Peyer's patch (tissue), 4 donors: ENCODE data around the gene MSL2.

Experiments used
- CTCF ChIP-seq, 6 experiments: fragments of 450-650 bp in 4 of 6; fragments of 200-600 bp in 2 of 6; sonication (generic) in 1 of 6; IDR thresholded peaks; one replicate each; pipeline ENCODE4 v1.5.1; 2017 to 2019; ENCODE audit warnings: antibody characterized with exemption in 6 of 6, mild to moderate bottlenecking in 3 of 6, moderate library complexity in 1 of 6
- POLR2A ChIP-seq, 2 donors: fragments of 450-650 bp; IDR thresholded peaks; one replicate each; pipeline ENCODE4 v1.5.1; 2017; ENCODE audit warnings: antibody characterized with exemption in 2 of 2, mild to moderate bottlenecking in 2 of 2, moderate library complexity in 2 of 2

GRCh38 chr3:136136454-136136853, 59.7 kb downstream of the MSL2 start:
- TF ChIP-seq CTCF (IDR thresholded peaks at IDR 0.05) (no peak), POLR2A (IDR thresholded peaks at IDR 0.05) (no peak)
